ENCODE data around the gene DNASE1L3.

DNA sequence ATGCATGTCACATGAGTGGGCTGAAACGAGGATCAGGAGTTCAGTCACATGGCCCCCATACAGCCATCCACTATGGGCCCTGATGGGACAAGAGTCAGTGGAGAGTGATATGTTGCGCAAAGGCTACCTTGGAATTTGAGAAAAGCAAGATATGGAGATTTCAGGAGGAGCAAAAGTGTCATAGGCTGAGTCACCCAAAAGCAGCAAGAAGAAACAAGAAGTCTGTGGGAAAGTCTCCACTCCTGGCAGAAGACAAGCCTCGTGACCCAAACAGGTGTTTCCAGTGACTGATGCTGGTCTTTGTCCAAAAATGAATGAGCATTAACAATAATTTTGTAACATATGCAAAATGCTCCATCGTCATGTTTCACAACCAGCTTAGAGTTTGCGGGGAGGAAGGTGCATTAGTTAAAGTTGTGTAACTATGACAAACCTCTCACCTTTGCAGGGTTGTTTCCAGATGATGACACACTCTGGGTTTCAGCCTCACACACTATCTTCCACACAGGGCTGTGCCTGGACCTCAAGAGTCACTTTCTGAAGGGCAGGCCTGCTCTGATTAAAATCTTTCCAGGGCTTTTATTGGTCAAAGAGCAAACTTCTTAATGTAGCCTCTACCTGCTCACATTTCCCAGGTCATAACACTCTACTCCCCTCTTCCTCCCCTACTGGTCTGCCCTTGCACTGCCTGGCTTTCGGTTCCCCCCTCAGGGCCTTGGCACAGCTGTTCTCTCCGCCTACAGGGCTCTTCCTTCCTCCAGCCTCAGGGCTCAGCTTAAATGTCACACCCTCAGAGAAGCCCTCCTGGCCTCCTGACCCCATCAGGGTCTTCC lies 3.9 kb upstream of the DNASE1L3 start:
- no peak for TF ChIP-seq REST (IDR thresholded peaks at IDR 0.05)
- peak; percentile 72 for TF ChIP-seq MAX (IDR thresholded peaks at IDR 0.05)
- TF ChIP-seq JUND (IDR thresholded peaks at IDR 0.05), result peak in 1 of 2 donors; percentile 76
- no peak for TF ChIP-seq TAF1 (conservative IDR thresholded peaks at IDR 0.05)
- peak; percentile 24 for TF ChIP-seq CTCF (IDR thresholded peaks at IDR 0.05; ENCODE audit: low read depth, low read length, missing input control)
- TF ChIP-seq YY1 (IDR thresholded peaks at IDR 0.05), result no peak
- TF ChIP-seq GABPA (IDR thresholded peaks at IDR 0.05 in 1 of 2, conservative IDR thresholded peaks at IDR 0.05 in 1 of 2), result no peak
